ENCODE data around the gene LRRC4.

Gene LRRC4

GRCh38 chr7:128059143-128059988 lies 28.1 kb upstream of the LRRC4 start:
- no peak for DNase-seq

GRCh38 chr7:128057909-128058308 lies 26.7 kb upstream of the LRRC4 start:
- DNase-seq = no peak

DNA sequence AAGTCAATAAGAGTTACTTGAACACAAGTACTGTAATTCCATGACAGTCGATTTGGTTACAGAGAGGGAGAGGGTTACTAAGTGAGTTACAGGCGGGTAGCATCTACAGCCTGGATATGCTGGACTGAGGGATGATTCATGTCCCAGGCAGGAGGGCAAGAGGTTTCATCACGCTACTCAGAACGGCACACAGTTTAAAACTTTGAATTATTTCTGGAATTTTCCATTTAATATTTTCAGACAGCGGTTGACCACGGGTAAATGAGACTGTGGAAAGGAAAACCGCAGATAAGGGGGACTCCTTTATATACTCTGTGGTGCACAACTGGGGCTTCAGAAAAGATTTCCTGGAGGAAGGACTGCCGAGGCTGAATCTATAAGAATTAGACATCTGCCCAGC lies 25.7 kb upstream of the LRRC4 start:
- DNase-seq = no peak

- no peak for DNase-seq
These were observed 24.4 kb upstream of the LRRC4 start for GRCh38 chr7:128055637-128056036.

DNA sequence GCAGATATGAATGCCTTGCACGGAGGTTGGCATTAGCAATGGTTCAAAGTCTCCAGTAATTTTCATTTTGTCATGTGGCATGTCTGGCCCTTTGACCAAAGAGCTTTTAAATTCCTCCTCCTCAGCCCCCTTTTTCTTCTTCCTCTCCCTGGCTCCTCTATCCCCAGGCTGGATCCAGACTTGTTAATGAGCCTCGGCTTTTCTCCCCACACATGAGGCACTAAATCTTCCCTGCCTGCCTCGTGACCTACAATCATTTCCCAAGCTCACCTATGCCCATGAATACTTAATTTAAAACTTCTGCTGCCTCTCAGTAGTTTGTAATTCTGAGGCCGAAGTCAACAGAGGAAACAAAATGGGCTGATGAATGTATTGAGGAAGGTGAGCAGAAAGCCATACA lies 23.3 kb upstream of the LRRC4 start:
- DNase-seq = no peak

DNA sequence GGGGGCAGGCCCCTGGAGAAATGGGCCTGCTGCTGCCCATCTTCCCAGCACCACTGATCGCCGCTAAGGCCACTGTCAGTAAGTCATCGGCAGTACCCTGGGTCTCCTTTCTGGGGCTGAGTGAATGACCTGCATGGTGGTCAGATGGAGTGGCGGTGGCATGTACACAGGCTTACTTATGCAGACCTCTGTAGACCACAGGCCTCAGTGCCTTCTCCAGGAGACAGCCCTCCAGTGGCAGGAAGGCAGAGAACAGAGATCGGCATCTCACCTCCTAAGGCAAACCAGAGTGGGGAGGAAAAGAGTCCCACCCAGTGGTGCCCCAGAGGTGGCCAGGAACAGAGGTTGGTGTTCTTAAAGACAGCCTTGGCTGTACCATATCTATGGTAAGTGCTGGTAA lies 22.8 kb upstream of the LRRC4 start:
- no peak for DNase-seq

- peak; percentile 28 for DNase-seq
These were observed 21.8 kb upstream of the LRRC4 start for GRCh38 chr7:128053023-128053422.

- no peak for DNase-seq
These were observed 21.2 kb upstream of the LRRC4 start for GRCh38 chr7:128052404-128052803.

DNA sequence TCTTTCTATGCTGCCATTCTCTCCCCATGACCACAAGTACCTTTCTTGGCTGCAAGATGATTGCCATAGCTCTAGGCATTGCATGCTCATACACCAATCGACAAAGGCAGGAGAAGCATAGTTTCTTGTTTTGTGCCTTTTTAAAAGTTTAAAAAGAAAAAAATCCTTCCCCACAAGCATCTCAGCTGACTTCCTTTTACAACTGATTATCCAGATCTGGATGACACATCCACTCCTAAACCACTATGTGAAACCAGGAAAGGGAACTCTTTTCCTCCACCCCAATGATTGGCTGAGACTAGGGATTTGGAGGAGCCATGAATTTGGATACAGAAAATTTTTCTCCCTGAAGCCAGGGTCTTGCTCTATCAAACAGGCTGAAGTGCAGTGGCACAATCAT lies 14.5 kb upstream of the LRRC4 start:
- no peak for DNase-seq

DNA sequence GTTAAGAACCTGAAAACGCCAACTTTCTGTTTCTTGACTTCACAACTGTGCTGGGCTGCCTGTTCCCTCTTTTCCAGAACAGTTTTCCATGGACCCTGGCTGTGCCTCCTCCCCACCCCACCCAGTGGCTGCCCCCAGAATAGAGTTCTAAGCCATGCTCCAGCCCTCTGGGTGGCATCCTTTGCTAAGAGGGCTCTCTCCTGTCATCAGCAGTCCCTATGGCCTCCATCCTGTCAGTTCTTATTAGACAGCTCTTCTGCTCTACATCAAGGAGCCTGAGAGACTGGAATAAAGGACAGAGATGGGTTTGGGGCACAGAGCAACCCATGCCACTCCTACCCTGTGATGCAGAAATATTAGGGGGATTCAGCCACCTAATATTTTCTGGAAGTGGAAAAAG lies 13.9 kb upstream of the LRRC4 start:
- no peak for DNase-seq

DNA sequence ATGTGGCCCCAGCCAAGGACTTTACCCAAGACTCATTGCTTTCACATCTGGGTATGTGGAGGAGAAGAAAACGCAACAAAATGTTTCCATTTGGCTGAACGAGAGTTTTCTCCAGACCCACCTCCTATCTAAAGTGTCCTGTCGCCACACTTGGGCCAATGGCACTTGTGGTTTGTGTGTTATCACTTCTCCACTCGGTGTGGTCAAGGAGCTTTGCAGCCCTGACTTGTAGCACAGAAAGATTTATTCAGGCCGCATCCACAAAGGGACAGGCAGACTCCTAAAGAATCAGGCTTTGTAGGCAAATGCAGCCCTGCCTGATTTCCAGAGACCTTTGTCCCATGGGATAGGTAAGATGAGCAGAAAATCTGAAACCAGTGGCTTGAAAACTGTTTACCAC lies 12.8 kb upstream of the LRRC4 start:
- no peak for DNase-seq

- peak; percentile 94 for DNase-seq
These were observed 10.8 kb upstream of the LRRC4 start for GRCh38 chr7:128042012-128042411.

- DNase-seq = peak; percentile 46
These were observed 10.0 kb upstream of the LRRC4 start for GRCh38 chr7:128041203-128041602.

DNA sequence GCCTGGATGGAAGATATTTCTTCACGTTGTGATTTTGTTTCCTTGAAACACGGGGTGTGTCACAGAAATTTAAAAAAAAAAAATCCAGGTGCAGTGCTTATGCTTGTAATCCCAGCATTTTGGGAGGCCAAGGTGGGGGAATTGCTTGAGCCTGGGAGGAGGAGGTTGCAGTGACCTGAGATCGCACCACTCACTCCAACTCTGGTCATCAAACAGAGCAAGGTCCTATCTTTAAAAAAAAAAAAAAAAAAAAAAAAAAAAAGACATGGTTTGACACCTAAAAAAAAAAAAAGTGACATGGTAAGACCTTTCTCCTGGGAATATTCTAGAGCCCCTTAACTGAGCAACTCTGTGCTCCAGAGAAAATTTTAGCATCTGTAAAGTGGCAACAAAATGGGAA lies 9.0 kb upstream of the LRRC4 start:
- DNase-seq = no peak

- no peak for DNase-seq
These were observed 8.3 kb upstream of the LRRC4 start for GRCh38 chr7:128039544-128039953.

DNA sequence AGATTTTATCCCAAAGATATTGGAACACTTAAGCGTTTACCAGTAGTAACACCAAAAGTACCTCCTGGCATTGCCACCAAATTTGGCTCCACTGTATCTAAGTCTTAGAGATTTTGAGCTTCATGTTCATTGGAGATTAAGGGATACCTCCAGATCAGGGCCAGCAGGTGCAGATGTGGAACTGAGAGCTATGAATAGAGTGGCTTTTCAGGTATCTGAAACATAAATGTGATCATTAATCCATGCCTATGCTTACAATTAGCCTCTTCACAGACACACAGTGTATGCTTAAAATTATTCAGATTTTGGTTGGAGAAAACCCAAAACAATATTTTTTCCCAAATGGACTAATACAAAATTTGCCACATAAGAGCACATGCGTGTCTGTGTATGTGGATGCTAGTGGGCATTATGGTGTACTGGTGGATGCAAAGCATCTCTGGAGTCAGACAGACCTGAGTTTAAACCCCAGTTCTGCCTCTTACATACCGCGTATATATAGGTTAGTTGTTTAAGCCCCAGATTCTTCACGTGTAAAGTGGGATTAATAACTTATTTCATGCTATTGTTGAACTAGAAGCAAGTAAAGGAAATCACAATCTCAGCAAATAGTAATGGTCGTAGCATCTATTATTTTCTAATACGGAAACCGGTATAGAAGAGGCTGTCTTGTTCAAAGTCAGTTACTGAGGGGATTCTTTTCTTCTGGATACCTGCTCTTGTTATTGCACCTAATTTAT lies 6.8 kb upstream of the LRRC4 start:
- no peak for DNase-seq

DNA sequence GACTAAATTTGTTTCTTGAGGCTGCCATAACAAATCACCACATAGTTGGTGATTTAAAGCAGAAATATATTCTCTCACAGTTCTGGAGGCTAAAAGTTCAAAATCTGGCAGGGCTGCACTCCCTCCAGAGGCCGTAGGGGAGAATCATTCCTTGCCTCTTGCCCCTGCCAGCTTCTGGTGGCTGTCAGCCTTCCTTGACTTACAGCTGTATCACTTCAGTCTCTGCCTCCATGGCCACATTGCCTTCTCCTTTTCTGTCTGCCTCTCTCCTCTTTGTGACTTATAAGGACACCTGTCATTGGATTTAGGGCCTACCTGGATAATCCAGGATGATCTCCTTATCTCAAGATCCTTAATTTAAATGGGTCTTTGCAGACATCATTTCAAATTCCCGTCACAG lies 5.8 kb upstream of the LRRC4 start:
- no peak for DNase-seq

DNA sequence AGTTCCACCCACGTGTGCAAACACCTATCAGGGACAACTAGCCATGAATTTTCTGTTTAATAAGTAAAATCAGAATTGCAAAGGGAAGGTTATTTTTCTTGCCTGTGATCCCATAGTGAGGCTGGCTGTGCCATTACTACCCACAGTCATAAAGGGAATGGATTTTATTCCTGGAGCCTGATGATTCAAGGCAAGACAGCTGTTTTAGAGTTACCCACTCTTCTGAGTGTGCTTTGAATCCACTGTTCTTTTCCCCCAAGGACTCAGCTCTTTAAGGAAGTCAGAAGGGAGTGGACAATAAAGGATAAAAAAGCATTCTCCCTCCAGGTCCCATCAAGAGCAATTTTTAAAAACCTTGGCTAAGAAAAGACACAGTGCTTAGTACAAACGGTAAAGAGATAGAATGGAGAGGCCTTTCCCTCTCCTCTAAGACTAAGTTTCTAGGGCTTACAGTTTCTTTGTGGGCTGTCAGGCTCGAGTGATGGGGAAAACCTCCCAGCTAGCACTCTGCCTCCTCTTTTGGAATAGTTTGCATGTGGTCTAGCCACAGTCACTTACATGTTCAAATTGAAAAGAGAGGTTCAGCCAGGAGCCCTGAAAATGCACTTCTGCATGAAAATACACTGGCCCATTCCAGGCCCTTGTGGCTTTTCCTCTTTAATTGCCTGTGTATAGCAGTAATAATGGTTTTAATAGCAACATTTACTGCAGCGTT lies 5.1 kb upstream of the LRRC4 start:
- no peak for DNase-seq

- DNase-seq = peak; percentile 58
These were observed 4.5 kb upstream of the LRRC4 start for GRCh38 chr7:128035712-128036111.

- DNase-seq = no peak
These were observed 3.6 kb upstream of the LRRC4 start for GRCh38 chr7:128034825-128035224.

DNA sequence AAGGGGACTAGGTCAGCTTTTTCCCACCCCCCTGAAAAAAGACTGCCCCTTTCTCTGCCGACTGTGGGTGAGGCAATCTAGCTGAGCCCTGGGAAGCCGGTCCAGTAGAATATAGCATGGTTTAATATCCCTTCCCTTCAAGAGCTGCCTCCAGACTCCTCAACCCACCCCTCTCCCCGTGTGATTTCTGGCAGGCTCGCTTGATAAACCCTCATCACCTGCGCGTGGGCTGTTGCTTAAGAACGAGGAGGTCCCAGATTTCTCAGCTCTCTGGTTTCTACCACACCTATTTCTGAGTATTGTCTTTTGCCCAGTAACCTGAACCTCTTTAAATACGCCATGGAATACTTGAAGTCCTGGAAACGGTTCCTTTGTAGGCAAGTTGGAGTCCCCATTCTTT lies 2.0 kb upstream of the LRRC4 start:
- no peak for DNase-seq

- no peak for DNase-seq
These were observed 1.5 kb upstream of the LRRC4 start for GRCh38 chr7:128032605-128033235.

GRCh38 chr7:128031901-128032604 lies 816 bp upstream of the LRRC4 start:
- DNase-seq = peak; percentile 41

Measured in midbrain (tissue), 1 donor.